Erythroblast (primary cell): ENCODE data around the gene GIMAP5.

Experiments
- GATA1 ChIP-seq: IDR thresholded peaks from 2 replicates; pipeline ENCODE4 v1.6.1; 2011; ENCODE audit warnings: low read depth, mild to moderate bottlenecking, control low read depth, low read length, moderate library complexity
- POLR2A ChIP-seq: IDR thresholded peaks from 2 replicates; pipeline ENCODE4 v1.6.1; 2011; ENCODE audit warnings: mild to moderate bottlenecking, low read length

- TF ChIP-seq POLR2A (no peak), GATA1 (no peak)
These were observed 17.8 kb upstream of the GIMAP5 start for GRCh38 chr7:150719436-150719835.
